ENCODE measurements around the gene CYFIP1.

The CYFIP1 gene

GRCh38 chr15:22981051-22981840 is 1.1 kb upstream of the CYFIP1 start:
- Histone ChIP-seq H3K27me3 (ENCODE audit: insufficient read depth, low read depth) (no peaks in the 10 kb centered on the region), H3K79me2 (ENCODE audit: insufficient read depth, low read depth) (peaks cover 27% of the 10 kb centered on the region; the same call in 1 of the 2 replicates), H3K9ac (no peak overlapping the region), H3K36me3 (ENCODE audit: insufficient read depth) (no peaks in the 10 kb centered on the region), H4K20me1 (ENCODE audit: insufficient read depth) (no peaks in the 10 kb centered on the region), H3K27ac (no peak overlapping the region), H3K4me3 (IDR thresholded peaks at IDR 0.05; ENCODE audit: insufficient read depth, low read depth, low read length) (no peak overlapping the region), H2AFZ (ENCODE audit: low read depth) (peak overlapping the region; percentile 90), H3K4me1 (ENCODE audit: low read depth, poor library complexity, severe bottlenecking) (peaks cover 8% of the 10 kb centered on the region), H3K4me2 (peak overlapping the region; percentile 45; the same call in 1 of the 2 replicates)
- TF ChIP-seq CTCF (conservative IDR thresholded peaks at IDR 0.05; ENCODE audit: low read depth, low read length): no peak

GRCh38 chr15:22979238-22980188 is 655 bp downstream of the CYFIP1 start:
- peaks cover 44% of the 10 kb centered on the region; the same call in 1 of the 2 replicates for H3K79me2 ChIP-seq (ENCODE audit: insufficient read depth, low read depth)
- peaks cover 14% of the 10 kb centered on the region for H3K4me1 ChIP-seq (ENCODE audit: low read depth, poor library complexity, severe bottlenecking)
- H3K27me3 ChIP-seq (ENCODE audit: insufficient read depth, low read depth): no peaks in the 10 kb centered on the region
- peak overlapping the region; percentile 64 for H3K4me2 ChIP-seq
- peak overlapping the region; percentile 30; the same call in 1 of the 2 replicates for H3K9ac ChIP-seq
- H3K27ac ChIP-seq: no peak overlapping the region
- H4K20me1 ChIP-seq (ENCODE audit: insufficient read depth): no peaks in the 10 kb centered on the region
- peak overlapping the region; percentile 82 for H2AFZ ChIP-seq (ENCODE audit: low read depth)
- H3K4me3 ChIP-seq (IDR thresholded peaks at IDR 0.05; ENCODE audit: insufficient read depth, low read depth, low read length): no peak overlapping the region
- no peaks in the 10 kb centered on the region for H3K36me3 ChIP-seq (ENCODE audit: insufficient read depth)
- TF ChIP-seq CTCF (conservative IDR thresholded peaks at IDR 0.05; ENCODE audit: low read depth, low read length): no peak

- H4K20me1 ChIP-seq (ENCODE audit: insufficient read depth): no peaks in the 10 kb centered on the region
- peaks cover 21% of the 10 kb centered on the region for H3K4me1 ChIP-seq (ENCODE audit: low read depth, poor library complexity, severe bottlenecking)
- H3K79me2 ChIP-seq (ENCODE audit: insufficient read depth, low read depth): peaks cover 50% of the 10 kb centered on the region; the same call in 1 of the 2 replicates
- peak overlapping the region; percentile 82; the same call in 1 of the 2 replicates for H2AFZ ChIP-seq (ENCODE audit: low read depth)
- no peak overlapping the region for H3K27ac ChIP-seq
- peak overlapping the region; percentile 64 for H3K4me2 ChIP-seq
- no peak overlapping the region for H3K4me3 ChIP-seq (IDR thresholded peaks at IDR 0.05; ENCODE audit: insufficient read depth, low read depth, low read length)
- no peaks in the 10 kb centered on the region for H3K27me3 ChIP-seq (ENCODE audit: insufficient read depth, low read depth)
- 0 out of 2 replicates have a peak overlapping the region, but pooled peaks have one; percentile 30 for H3K9ac ChIP-seq
- TF ChIP-seq CTCF (conservative IDR thresholded peaks at IDR 0.05; ENCODE audit: low read depth, low read length): no peak
- no peaks in the 10 kb centered on the region for H3K36me3 ChIP-seq (ENCODE audit: insufficient read depth)
Measured at GRCh38 chr15:22978691-22979237, 1.4 kb downstream of the CYFIP1 start.

- Histone ChIP-seq H3K27me3 (ENCODE audit: insufficient read depth, low read depth) (no peaks in the 10 kb centered on the region), H3K4me3 (IDR thresholded peaks at IDR 0.05; ENCODE audit: insufficient read depth, low read depth, low read length) (no peak overlapping the region), H3K36me3 (ENCODE audit: insufficient read depth) (no peaks in the 10 kb centered on the region), H3K27ac (no peak overlapping the region), H3K9ac (no peak overlapping the region), H3K4me1 (ENCODE audit: low read depth, poor library complexity, severe bottlenecking) (peaks cover 41% of the 10 kb centered on the region), H2AFZ (ENCODE audit: low read depth) (no peak overlapping the region), H3K4me2 (no peak overlapping the region; the same call in 1 of the 2 replicates), H3K79me2 (ENCODE audit: insufficient read depth, low read depth) (peaks cover 83% of the 10 kb centered on the region), H4K20me1 (ENCODE audit: insufficient read depth) (no peaks in the 10 kb centered on the region)
- TF ChIP-seq CTCF (conservative IDR thresholded peaks at IDR 0.05; ENCODE audit: low read depth, low read length): no peak
Measured at GRCh38 chr15:22974745-22975144, 5.4 kb downstream of the CYFIP1 start.

All from KMS-11 (cell line).